HUES48 (cell line): Measurements from ENCODE around the gene ANTXR1.

Source experiments
- H3K27ac ChIP-seq: one replicate; pipeline ENCODE4 v1.7.0; 2013; ENCODE audit warnings: low read depth, low read length, inconsistent platforms
- H3K27me3 ChIP-seq: 2 replicates; pipeline ENCODE4 v1.6.1; 2013; ENCODE audit warnings: mild to moderate bottlenecking, low read length; ENCODE audit not compliant: control insufficient read depth, insufficient read depth
- H3K36me3 ChIP-seq: 2 replicates; pipeline ENCODE4 v1.6.1; 2013; ENCODE audit warnings: low read length; ENCODE audit not compliant: control insufficient read depth, insufficient read depth
- H3K4me1 ChIP-seq: 2 replicates; pipeline ENCODE4 v1.6.1; 2013; ENCODE audit warnings: mild to moderate bottlenecking, low read length; ENCODE audit not compliant: control insufficient read depth, insufficient read depth
- H3K4me3 ChIP-seq: 2 replicates; pipeline ENCODE4 v1.5.1; 2013; ENCODE audit warnings: mild to moderate bottlenecking, low read depth, low read length
- H3K9ac ChIP-seq: 2 replicates; pipeline ENCODE4 v1.6.1; 2013; ENCODE audit warnings: mild to moderate bottlenecking, low read depth, low read length, moderate library complexity
- H3K9me3 ChIP-seq: 2 replicates; pipeline ENCODE4 v1.6.1; 2013; ENCODE audit warnings: low read length; ENCODE audit not compliant: control insufficient read depth, insufficient read depth

ANTXR1 gene

GRCh38 chr2:69034122-69034521, 21.1 kb downstream of the ANTXR1 start:
- H3K9ac ChIP-seq: no peak overlapping the region
- H3K27ac ChIP-seq: no peak overlapping the region
- H3K36me3 ChIP-seq: no peaks in the 10 kb centered on the region
- peaks cover 9% of the 10 kb centered on the region; the same call in 1 of the 2 replicates for H3K4me1 ChIP-seq
- H3K4me3 ChIP-seq: no peak overlapping the region
- no peaks in the 10 kb centered on the region for H3K9me3 ChIP-seq
- no peaks in the 10 kb centered on the region for H3K27me3 ChIP-seq

DNA sequence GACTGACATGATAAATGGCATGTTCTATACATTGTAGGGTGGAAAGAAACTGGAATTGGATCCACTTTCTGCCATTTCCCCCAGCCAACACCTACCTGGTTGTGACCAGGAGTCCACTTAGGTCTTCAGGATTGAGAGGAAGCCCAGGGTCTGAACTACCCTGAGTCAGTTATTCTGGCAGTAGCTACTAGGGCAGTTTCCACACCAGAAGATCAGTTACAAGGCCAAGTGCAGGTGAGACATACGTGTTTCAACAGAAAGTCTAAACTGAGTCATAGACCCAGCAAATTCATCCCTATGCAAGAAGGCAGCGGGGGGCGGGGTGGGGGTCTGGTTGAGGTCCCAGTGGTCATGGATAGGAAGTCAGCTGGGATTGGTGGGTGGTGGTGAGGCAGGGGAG, 21.9 kb downstream of the ANTXR1 start:
- Histone ChIP-seq H3K27me3 (no peaks in the 10 kb centered on the region), H3K9ac (no peak overlapping the region)

DNA sequence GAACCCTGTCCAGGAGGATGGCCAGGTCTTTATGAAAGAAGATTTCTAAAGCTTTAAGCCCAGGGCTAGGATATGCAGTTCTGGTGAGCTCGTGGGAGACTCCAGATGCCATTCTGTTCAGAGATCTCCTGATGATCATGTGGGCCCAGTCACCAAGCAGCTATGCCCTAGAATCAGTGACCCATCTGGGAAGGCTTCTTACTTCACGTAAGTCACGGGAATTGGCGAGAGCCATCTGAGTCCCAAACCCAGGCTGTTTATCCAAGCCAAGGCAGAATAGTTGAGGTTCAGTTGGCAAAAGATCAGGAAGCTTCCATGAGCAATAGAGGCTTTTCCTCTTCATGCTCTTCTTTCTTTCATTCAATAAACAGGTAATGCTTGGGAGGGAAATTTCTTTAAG, 23.9 kb downstream of the ANTXR1 start:
- Histone ChIP-seq H3K9me3 (no peaks in the 10 kb centered on the region), H3K27me3 (no peaks in the 10 kb centered on the region), H3K27ac (no peak overlapping the region)

More for the DNA sequence above, 21.9 kb downstream of the ANTXR1 start:
- Histone ChIP-seq H3K9me3 (no peaks in the 10 kb centered on the region), H3K4me3 (no peak overlapping the region), H3K27ac (no peak overlapping the region), H3K36me3 (no peaks in the 10 kb centered on the region), H3K4me1 (peaks cover 13% of the 10 kb centered on the region; the same call in 1 of the 2 replicates)

DNA sequence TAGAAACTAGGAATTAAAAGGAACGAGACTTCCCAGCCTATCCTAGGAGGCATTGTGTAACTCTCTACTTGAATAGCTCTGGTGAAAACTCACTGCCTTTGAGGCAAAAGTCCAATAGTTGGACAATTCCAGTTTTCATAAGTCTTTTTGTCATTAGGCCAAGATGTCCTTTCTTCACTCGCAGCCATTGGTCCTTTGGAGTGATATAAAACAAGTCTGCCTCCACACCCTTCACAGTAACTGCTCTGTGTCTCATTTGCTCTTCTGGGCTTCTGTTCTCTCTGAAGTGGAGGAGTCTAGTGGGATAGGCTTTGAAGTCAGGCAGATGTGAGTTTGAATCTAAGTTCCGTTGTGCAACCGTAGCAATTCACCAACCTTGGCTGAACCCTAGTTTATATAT, 28.2 kb downstream of the ANTXR1 start:
- H3K4me1 ChIP-seq: peaks cover 10% of the 10 kb centered on the region; the same call in 1 of the 2 replicates
- H3K27me3 ChIP-seq: no peaks in the 10 kb centered on the region
- no peak overlapping the region for H3K9ac ChIP-seq
- H3K36me3 ChIP-seq: peaks cover 45% of the 10 kb centered on the region
- H3K9me3 ChIP-seq: no peaks in the 10 kb centered on the region
- no peak overlapping the region for H3K27ac ChIP-seq
- no peak overlapping the region for H3K4me3 ChIP-seq

More for the DNA sequence above, 23.9 kb downstream of the ANTXR1 start:
- no peak overlapping the region for H3K4me3 ChIP-seq
- H3K4me1 ChIP-seq: peaks cover 13% of the 10 kb centered on the region; the same call in 1 of the 2 replicates
- peaks cover 14% of the 10 kb centered on the region; the same call in 1 of the 2 replicates for H3K36me3 ChIP-seq
- no peak overlapping the region for H3K9ac ChIP-seq

DNA sequence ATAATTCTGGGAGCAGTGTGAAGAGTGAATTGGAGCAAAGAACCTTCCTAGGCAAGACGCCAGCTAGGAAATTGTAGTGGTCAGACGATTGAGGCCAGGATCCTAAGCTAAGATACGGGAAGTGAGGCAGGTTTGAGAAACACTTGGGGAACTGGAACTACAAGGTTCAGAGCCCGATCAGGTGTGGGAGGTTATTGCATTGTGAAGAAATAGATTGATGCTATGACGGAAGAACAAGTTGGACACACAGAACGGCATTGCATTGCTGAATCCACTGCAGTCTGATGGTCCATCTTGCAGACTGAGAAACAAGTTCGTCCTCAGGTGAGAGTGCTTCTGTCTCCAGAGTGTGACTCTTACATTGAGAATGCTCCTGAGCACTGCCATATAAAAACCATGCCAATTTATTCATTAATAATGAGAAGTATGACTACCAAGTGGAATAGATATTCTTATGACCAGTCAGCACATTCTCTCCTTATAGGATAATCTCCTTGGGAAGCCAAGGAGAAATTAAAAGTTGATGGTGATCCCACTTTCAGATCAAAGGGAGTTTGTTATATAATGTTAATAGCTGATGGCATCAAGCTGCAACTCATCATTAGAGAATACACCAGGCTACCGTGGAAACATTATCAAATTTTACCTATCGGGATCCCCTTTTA, 30.9 kb downstream of the ANTXR1 start:
- Histone ChIP-seq H3K9me3 (no peaks in the 10 kb centered on the region), H3K4me3 (no peak overlapping the region), H3K4me1 (peaks cover 6% of the 10 kb centered on the region; the same call in 1 of the 2 replicates), H3K36me3 (peaks cover 47% of the 10 kb centered on the region), H3K27me3 (no peaks in the 10 kb centered on the region), H3K27ac (no peak overlapping the region), H3K9ac (no peak overlapping the region)

GRCh38 chr2:69046221-69046662, 33.3 kb downstream of the ANTXR1 start:
- Histone ChIP-seq H3K27me3 (no peaks in the 10 kb centered on the region), H3K9ac (no peak overlapping the region), H3K4me1 (no peaks in the 10 kb centered on the region), H3K4me3 (no peak overlapping the region), H3K9me3 (no peaks in the 10 kb centered on the region), H3K36me3 (peaks cover 34% of the 10 kb centered on the region), H3K27ac (no peak overlapping the region)

DNA sequence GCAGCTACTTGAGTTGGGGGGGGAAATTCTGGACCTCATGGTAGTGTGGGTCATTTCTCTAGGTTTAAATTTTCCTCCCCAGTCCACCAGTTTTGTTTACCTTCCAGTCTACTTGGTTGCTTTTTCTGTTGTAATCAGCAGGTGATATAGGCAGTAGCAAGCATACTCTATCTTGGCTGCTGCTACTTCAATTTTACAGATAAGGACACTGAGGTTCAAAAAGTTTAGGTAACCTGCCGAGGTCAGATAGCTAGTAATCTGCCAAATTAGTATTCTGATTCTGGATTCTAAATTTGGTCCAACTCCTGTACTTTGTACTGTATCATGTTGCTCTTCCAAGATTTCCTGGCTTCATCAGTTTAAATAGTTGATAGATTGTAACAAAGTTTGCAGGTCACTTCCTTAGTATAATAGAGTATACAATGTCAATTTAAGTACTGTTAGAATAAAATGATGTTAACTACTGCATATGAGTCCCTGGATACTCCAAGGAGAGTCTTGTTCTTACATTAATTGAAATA, 34.7 kb downstream of the ANTXR1 start:
- no peaks in the 10 kb centered on the region for H3K4me1 ChIP-seq
- H3K27ac ChIP-seq: no peak overlapping the region
- H3K9me3 ChIP-seq: no peaks in the 10 kb centered on the region
- H3K9ac ChIP-seq: no peak overlapping the region
- H3K27me3 ChIP-seq: no peaks in the 10 kb centered on the region
- peaks cover 32% of the 10 kb centered on the region for H3K36me3 ChIP-seq
- H3K4me3 ChIP-seq: no peak overlapping the region

DNA sequence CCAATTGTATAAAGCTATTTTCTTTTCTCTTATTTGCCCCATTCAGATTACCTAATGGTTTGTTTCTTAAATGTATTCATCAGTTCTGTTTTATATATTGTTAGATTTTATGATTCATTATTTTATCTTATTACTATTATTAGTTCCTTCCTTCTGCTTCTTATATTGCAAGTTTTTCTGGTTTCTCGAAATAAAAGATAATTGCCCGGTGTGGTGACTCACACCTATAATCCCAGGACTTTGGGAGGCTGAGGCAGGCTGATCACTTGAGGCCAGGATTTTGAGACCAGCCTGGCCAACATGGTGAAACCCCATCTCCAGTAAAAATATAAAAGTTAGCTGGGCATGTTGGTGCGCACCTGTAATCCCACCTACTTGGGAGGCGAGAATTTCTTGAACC, 37.8 kb downstream of the ANTXR1 start:
- H3K4me1 ChIP-seq: no peaks in the 10 kb centered on the region
- no peak overlapping the region for H3K9ac ChIP-seq
- H3K9me3 ChIP-seq: no peaks in the 10 kb centered on the region
- H3K27me3 ChIP-seq: no peaks in the 10 kb centered on the region
- peaks cover 5% of the 10 kb centered on the region; the same call in 1 of the 2 replicates for H3K36me3 ChIP-seq
- H3K27ac ChIP-seq: no peak overlapping the region
- H3K4me3 ChIP-seq: no peak overlapping the region

GRCh38 chr2:69053416-69053965, 40.5 kb downstream of the ANTXR1 start:
- H3K27me3 ChIP-seq: no peaks in the 10 kb centered on the region
- no peak overlapping the region for H3K4me3 ChIP-seq
- no peak overlapping the region for H3K9ac ChIP-seq
- no peak overlapping the region for H3K27ac ChIP-seq
- H3K9me3 ChIP-seq: no peaks in the 10 kb centered on the region
- H3K4me1 ChIP-seq: no peaks in the 10 kb centered on the region; the same call in 1 of the 2 replicates
- H3K36me3 ChIP-seq: no peaks in the 10 kb centered on the region

DNA sequence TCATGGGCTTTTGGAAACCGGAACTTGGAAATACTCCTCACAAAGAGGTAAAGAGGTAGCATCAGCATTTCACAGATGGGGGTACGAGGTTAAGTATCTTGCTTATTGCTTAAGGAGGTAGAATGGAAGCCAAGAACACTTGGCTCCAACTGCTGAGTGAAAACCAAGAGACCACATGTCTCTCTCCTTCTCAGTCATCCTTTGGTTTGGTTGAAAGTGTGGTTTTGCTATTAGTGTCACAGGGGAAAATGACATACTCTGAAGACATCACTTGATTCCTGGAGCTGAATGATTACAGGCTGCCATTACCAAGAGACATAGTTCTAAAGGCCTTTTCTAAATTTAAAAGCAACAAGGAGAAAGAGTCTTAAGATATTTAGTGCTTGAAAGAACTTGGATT, 41.5 kb downstream of the ANTXR1 start:
- Histone ChIP-seq H3K4me1 (no peaks in the 10 kb centered on the region; the same call in 1 of the 2 replicates), H3K9ac (no peak overlapping the region), H3K36me3 (no peaks in the 10 kb centered on the region), H3K9me3 (no peaks in the 10 kb centered on the region), H3K4me3 (no peak overlapping the region), H3K27me3 (no peaks in the 10 kb centered on the region), H3K27ac (no peak overlapping the region)
